Neural progenitor cell (in vitro differentiated cells): ENCODE data around the gene MYO1B. TPM values are rescaled to one million over a fixed set of nuclear protein-coding genes. Genes with fewer than 3 reads are reported as not detected.

Source experiments
- DNase-seq: peaks from one replicate; pipeline ENCODE4 v3.0.0-alpha.2; 2016; ENCODE audit warnings: low spot score
- H2AFZ ChIP-seq: fragments of 200-600 bp; sonication (generic); replicated peaks from 2 replicates; pipeline ENCODE4 v1.6.1; 2016; ENCODE audit warnings: antibody characterized with exemption
- H3F3A ChIP-seq: fragments of 200-600 bp; sonication (generic); 2 replicates; pipeline ENCODE4 v1.6.1; 2016; ENCODE audit warnings: antibody characterized with exemption, low read depth
- H3K27ac ChIP-seq: fragments of 200-600 bp; sonication (generic); 2 replicates; pipeline ENCODE4 v1.5.1; 2016; ENCODE audit warnings: mild to moderate bottlenecking
- H3K27me3 ChIP-seq: fragments of 200-600 bp; sonication (generic); 2 replicates; pipeline ENCODE4 v1.6.1; 2016; ENCODE audit warnings: mild to moderate bottlenecking, moderate library complexity
- H3K36me3 ChIP-seq: fragments of 200-600 bp; sonication (generic); 2 replicates; pipeline ENCODE4 v1.5.1; 2016
- H3K4me1 ChIP-seq: fragments of 200-600 bp; sonication (generic); 2 replicates; pipeline ENCODE4 v1.6.1; 2016; ENCODE audit warnings: mixed run types
- H3K4me2 ChIP-seq: fragments of 200-600 bp; sonication (generic); 2 replicates; pipeline ENCODE4 v1.6.1; 2016
- H3K4me3 ChIP-seq: fragments of 200-600 bp; sonication (generic); 2 replicates; pipeline ENCODE4 v1.5.1; 2016
- H3K79me2 ChIP-seq: fragments of 200-600 bp; sonication (generic); 2 replicates; pipeline ENCODE4 v1.6.1; 2016; ENCODE audit warnings: low read depth
- H3K9ac ChIP-seq: fragments of 200-600 bp; sonication (generic); 2 replicates; pipeline ENCODE4 v1.6.1; 2016
- H3K9me3 ChIP-seq: fragments of 200-600 bp; sonication (generic); 2 replicates; pipeline ENCODE4 v1.5.1; 2016; ENCODE audit warnings: low read depth
- H4K20me1 ChIP-seq: fragments of 200-600 bp; sonication (generic); 2 replicates; pipeline ENCODE4 v1.6.1; 2016; ENCODE audit warnings: low read depth
- H3K27ac Mint-ChIP-seq: 3 replicates; pipeline ENCODE4 v1.8.0; 2021; ENCODE audit warnings: mixed read lengths
- H3K27me3 Mint-ChIP-seq: 2 replicates; pipeline ENCODE4 v1.8.0; 2022; ENCODE audit warnings: low read depth, mild to moderate bottlenecking, inconsistent platforms, moderate library complexity, mixed read lengths; ENCODE audit not compliant: insufficient read depth
- H3K36me3 Mint-ChIP-seq: 3 replicates; pipeline ENCODE4 v1.8.0; 2021; ENCODE audit warnings: mixed read lengths
- H3K4me1 Mint-ChIP-seq: 3 replicates; pipeline ENCODE4 v1.8.0; 2021; ENCODE audit warnings: mixed read lengths
- H3K4me3 Mint-ChIP-seq: 3 replicates; pipeline ENCODE4 v1.8.0; 2021; ENCODE audit warnings: mild to moderate bottlenecking, moderate library complexity, mixed read lengths
- H3K9me3 Mint-ChIP-seq: 3 replicates; pipeline ENCODE4 v1.8.0; 2020; ENCODE audit warnings: mixed read lengths
- CTCF ChIP-seq: fragments of 200-600 bp; sonication (generic); IDR thresholded peaks from 2 replicates; pipeline ENCODE4 v1.5.1; 2017; ENCODE audit warnings: antibody characterized with exemption, mild to moderate bottlenecking
- EZH2 ChIP-seq: fragments of 200-600 bp; sonication (generic); IDR thresholded peaks from 2 replicates; pipeline ENCODE4 v1.6.1; 2017; ENCODE audit warnings: antibody characterized with exemption, mild to moderate bottlenecking, moderate library complexity
- EZH2phosphoT487 ChIP-seq: fragments of 200-600 bp; sonication (generic); IDR thresholded peaks from 2 replicates; pipeline ENCODE4 v1.6.1; 2017; ENCODE audit warnings: antibody characterized with exemption
- total RNA-seq: library from RNA; depleted of rRNA; stranded (reverse); fragments of >200 nt; gene quantifications from 2 replicates; pipeline ENCODE4 v1.2.3, GENCODE V29; 2015; ENCODE audit warnings: low replicate concordance

Gene MYO1B
- total RNA-seq, 1 donor from 2014 or later, result 88.0 TPM

- H3K36me3 Mint-ChIP-seq, result peaks cover 25% of the 10 kb centered on the region
- no peak overlapping the region for H3K27ac ChIP-seq
- no peak overlapping the region for H3K9ac ChIP-seq
- H3K27ac Mint-ChIP-seq, result no peak overlapping the region
- H3K9me3 ChIP-seq, result no peaks in the 10 kb centered on the region
- no peaks in the 10 kb centered on the region for H3K9me3 Mint-ChIP-seq
- H3K27me3 Mint-ChIP-seq, result no peaks in the 10 kb centered on the region
- no peaks in the 10 kb centered on the region for H3K36me3 ChIP-seq
- peaks cover 2% of the 10 kb centered on the region for H4K20me1 ChIP-seq
- no peaks in the 10 kb centered on the region for H3K27me3 ChIP-seq
- no peaks in the 10 kb centered on the region for H3K4me1 Mint-ChIP-seq
- no peak overlapping the region for H3K4me3 ChIP-seq
- H3F3A ChIP-seq, result no peaks in the 10 kb centered on the region
- no peak for DNase-seq
- H3K79me2 ChIP-seq, result no peaks in the 10 kb centered on the region
- H3K4me3 Mint-ChIP-seq, result no peak overlapping the region
- no peaks in the 10 kb centered on the region for H3K4me1 ChIP-seq
- TF ChIP-seq CTCF (no peak), EZH2phosphoT487 (no peak), EZH2 (no peak)
- no peak overlapping the region for H3K4me2 ChIP-seq
- H2AFZ ChIP-seq, result no peak overlapping the region
Observed at GRCh38 chr2:191362841-191363240, 117.6 kb downstream of the MYO1B start.

- Histone ChIP-seq H3K4me1 (no peaks in the 10 kb centered on the region), H3K9ac (no peak overlapping the region), H3F3A (no peaks in the 10 kb centered on the region), H4K20me1 (no peaks in the 10 kb centered on the region), H3K27me3 (no peaks in the 10 kb centered on the region), H3K4me3 (no peak overlapping the region), H3K79me2 (no peaks in the 10 kb centered on the region), H3K36me3 (no peaks in the 10 kb centered on the region), H3K4me2 (no peak overlapping the region), H2AFZ (no peak overlapping the region), H3K9me3 (no peaks in the 10 kb centered on the region), H3K27ac (no peak overlapping the region)
- Mint-ChIP-seq H3K4me1 (no peaks in the 10 kb centered on the region), H3K4me3 (no peak overlapping the region), H3K36me3 (peaks cover 25% of the 10 kb centered on the region), H3K27me3 (no peaks in the 10 kb centered on the region), H3K27ac (no peak overlapping the region), H3K9me3 (no peaks in the 10 kb centered on the region)
- no peak for DNase-seq
- TF ChIP-seq EZH2 (no peak), CTCF (no peak), EZH2phosphoT487 (no peak)
Observed at GRCh38 chr2:191363267-191363666, 118.1 kb downstream of the MYO1B start.

- Histone ChIP-seq H4K20me1 (no peaks in the 10 kb centered on the region), H3K79me2 (no peaks in the 10 kb centered on the region), H2AFZ (no peak overlapping the region), H3K27ac (no peak overlapping the region), H3F3A (no peaks in the 10 kb centered on the region), H3K4me1 (no peaks in the 10 kb centered on the region), H3K27me3 (no peaks in the 10 kb centered on the region), H3K36me3 (no peaks in the 10 kb centered on the region), H3K4me3 (no peak overlapping the region), H3K9me3 (no peaks in the 10 kb centered on the region), H3K4me2 (no peak overlapping the region), H3K9ac (no peak overlapping the region)
- H3K27ac Mint-ChIP-seq, result no peak overlapping the region
- TF ChIP-seq EZH2phosphoT487 (no peak), CTCF (no peak), EZH2 (no peak)
- peaks cover 20% of the 10 kb centered on the region for H3K36me3 Mint-ChIP-seq
- no peaks in the 10 kb centered on the region for H3K27me3 Mint-ChIP-seq
- no peaks in the 10 kb centered on the region for H3K9me3 Mint-ChIP-seq
- no peaks in the 10 kb centered on the region for H3K4me1 Mint-ChIP-seq
- H3K4me3 Mint-ChIP-seq, result no peak overlapping the region
- DNase-seq, result no peak
Observed at GRCh38 chr2:191365089-191365488, 119.9 kb downstream of the MYO1B start.
